Transverse colon (tissue), 4 donors: Measurements from ENCODE around the gene CFAP99. TPM values are rescaled to one million over a fixed set of nuclear protein-coding genes. Genes with fewer than 3 reads are reported as not detected.

Experiments used
- DNase-seq: peaks from one replicate; pipeline ENCODE4 v3.0.0-alpha.2; 2019
- H3K27ac ChIP-seq, 4 donors: fragments of 200-600 bp; sonication (generic); 2 replicates each; pipeline ENCODE4 v1.5.1; 2016 to 2018; ENCODE audit warnings: inconsistent platforms in 4 of 4
- H3K27me3 ChIP-seq: fragments of 200-600 bp; sonication (generic); 2 replicates; pipeline ENCODE4 v1.5.1; 2017; ENCODE audit warnings: inconsistent platforms
- H3K36me3 ChIP-seq, 4 donors: fragments of 200-600 bp; sonication (generic); 2 replicates each; pipeline ENCODE4 v1.5.1; 2017 to 2019; ENCODE audit warnings: inconsistent platforms in 4 of 4
- H3K4me1 ChIP-seq, 4 donors: fragments of 200-600 bp; sonication (generic); 2 replicates each; pipeline ENCODE4 v1.5.1; 2017 to 2020; ENCODE audit warnings: inconsistent platforms in 4 of 4
- H3K4me3 ChIP-seq, 4 donors: fragments of 200-600 bp; sonication (generic); 1 replicate in 1 of 4; 2 replicates in 3 of 4; pipeline versions ENCODE4 v1.5.1 to v1.6.1; 2017 to 2019; ENCODE audit warnings: inconsistent platforms in 4 of 4
- H3K9me3 ChIP-seq, 2 donors: fragments of 200-600 bp; sonication (generic); 2 replicates each; pipeline ENCODE4 v1.5.1; 2017 to 2019; ENCODE audit warnings: inconsistent platforms in 2 of 2
- CTCF ChIP-seq, 5 experiments: fragments of 200-600 bp in 3 of 5; fragments of 450-650 bp in 2 of 5; sonication (generic) in 3 of 5; IDR thresholded peaks; 1 replicate in 2 of 5; 2 replicates in 3 of 5; pipeline ENCODE4 v1.5.1; 2016 to 2017; ENCODE audit warnings: antibody characterized with exemption in 5 of 5, inconsistent platforms in 3 of 5, mild to moderate bottlenecking in 2 of 5, moderate library complexity in 1 of 5
- EP300 ChIP-seq: sonication (generic); formaldehyde crosslinking; IDR thresholded peaks from one replicate; pipeline ENCODE4 v1.6.1; 2017; ENCODE audit warnings: antibody characterized with exemption, low read depth
- POLR2A ChIP-seq: fragments of 450-650 bp; IDR thresholded peaks from one replicate; pipeline ENCODE4 v1.6.1; 2016; ENCODE audit warnings: antibody characterized with exemption, mild to moderate bottlenecking, moderate library complexity
- POLR2AphosphoS5 ChIP-seq, 3 donors: sonication (generic); formaldehyde crosslinking; IDR thresholded peaks; one replicate each; pipeline ENCODE4 v1.6.1; 2016; ENCODE audit warnings: antibody characterized with exemption in 3 of 3
- WGBS, 2 donors: methylation state at CpG; one replicate each; pipeline ENCODE4 v1.1.5; 2018; ENCODE audit warnings: low coverage in 1 of 2; 5-methylcytosine and 5-hydroxymethylcytosine counted together
- in situ Hi-C, 4 donors: fragments of 200-750 bp; cut with MboI; loops; one replicate each; pipeline versions ENCODE4 v1.15.0 to v1.15.1; 2017; ENCODE audit warnings: low sequenced_read_pairs in 3 of 4, low pct_ligation_motif_present in 1 of 4, low pct_unique_long_range_greater_than_20kb in 1 of 4
- intact Hi-C: fragments of 100-400 bp; cut with DNase I; formaldehyde crosslinking; loops from one replicate; pipeline ENCODE4 v1.15.1; 2023; ENCODE audit warnings: low total_unique reads
- total RNA-seq, 4 donors: library from RNA; depleted of rRNA; stranded (reverse); fragments of >200 nt; gene quantifications; one replicate each; pipeline ENCODE4 v1.1.0, GENCODE V29; 2016

Gene CFAP99
- total RNA-seq, 4 donors from 2014 or later: 0.32 to 0.82 (median 0.60) TPM; not detected in 1

GRCh38 chr4:2449051-2449450 lies 30.3 kb downstream of the CFAP99 start:
- Histone ChIP-seq H3K27me3 (no peaks in the 10 kb centered on the region), H3K27ac (no peak overlapping the region), H3K4me3 (no peak overlapping the region), H3K4me1 (no peaks in the 10 kb centered on the region), H3K36me3 (no peaks in the 10 kb centered on the region), H3K9me3 (no peaks in the 10 kb centered on the region)
- intact Hi-C loops: loop anchor here (10.0 kb wide), 1 partner anchor 234 kb away; no protein-coding TSS in a partner anchor
- no peak for DNase-seq
- WGBS, 2 donors: 92% methylated on average over 11 of the region's 11 CpGs; no CpG with 5 or more reads in 1 of the 2 donors
- in situ Hi-C loops: loop anchor here in 2 of 4 donors (10.0 to 25.0 kb wide), 2 partner anchors 224 to 237 kb away; no protein-coding TSS in a partner anchor
- TF ChIP-seq POLR2AphosphoS5 (IDR thresholded peaks at IDR 0.05) (no peak), POLR2A (no peak), EP300 (no peak)

GRCh38 chr4:2449511-2450392 lies 31.0 kb downstream of the CFAP99 start:
- WGBS, 2 donors: 80 to 88% methylated on average over 8 to 27 of the region's 27 CpGs
- no peak for DNase-seq
- intact Hi-C loops (loop anchor here (10.0 kb wide), 1 partner anchor 235 kb away; no protein-coding TSS in a partner anchor), in situ Hi-C loops (loop anchor here in 3 of 4 donors (10.0 to 25.0 kb wide), 3 partner anchors 212 to 237 kb away; partner anchors contain the start of genes HAUS3 (in 1 of the 3) and POLN (in 1 of the 3))
- H3K36me3 ChIP-seq: no peaks in the 10 kb centered on the region
- no peaks in the 10 kb centered on the region for H3K4me1 ChIP-seq
- H3K4me3 ChIP-seq: no peak overlapping the region
- H3K27me3 ChIP-seq: no peaks in the 10 kb centered on the region
- H3K27ac ChIP-seq: no peak overlapping the region
- H3K9me3 ChIP-seq: no peaks in the 10 kb centered on the region
- TF ChIP-seq POLR2A: no peak
- no peak for TF ChIP-seq POLR2AphosphoS5 (IDR thresholded peaks at IDR 0.05)
- TF ChIP-seq CTCF (IDR thresholded peaks at IDR 0.05): no peak
- no peak for TF ChIP-seq EP300

GRCh38 chr4:2450394-2451035 lies 31.8 kb downstream of the CFAP99 start:
- no peak for DNase-seq
- intact Hi-C loops: no loop called here
- no peak overlapping the region for H3K4me3 ChIP-seq
- H3K36me3 ChIP-seq: no peaks in the 10 kb centered on the region
- in situ Hi-C loops: loop anchor here in 1 of 4 donors (25.0 kb wide), 1 partner anchor 213 kb away; the partner anchor contains the start of genes HAUS3 and POLN
- no peaks in the 10 kb centered on the region for H3K9me3 ChIP-seq
- WGBS, 2 donors: 87% methylated on average over 16 of the region's 16 CpGs; no CpG with 5 or more reads in 1 of the 2 donors
- TF ChIP-seq POLR2A: no peak
- no peak for TF ChIP-seq POLR2AphosphoS5 (IDR thresholded peaks at IDR 0.05)
- TF ChIP-seq EP300: no peak
- TF ChIP-seq CTCF (IDR thresholded peaks at IDR 0.05): no peak
- no peaks in the 10 kb centered on the region for H3K27me3 ChIP-seq
- H3K27ac ChIP-seq: no peak overlapping the region
- no peaks in the 10 kb centered on the region for H3K4me1 ChIP-seq

GRCh38 chr4:2451036-2451520 lies 32.3 kb downstream of the CFAP99 start:
- intact Hi-C loops: no loop called here
- in situ Hi-C loops: loop anchor here in 1 of 4 donors (25.0 kb wide), 1 partner anchor 214 kb away; the partner anchor contains the start of genes HAUS3 and POLN
- Histone ChIP-seq H3K4me1 (no peaks in the 10 kb centered on the region), H3K27me3 (no peaks in the 10 kb centered on the region), H3K36me3 (no peaks in the 10 kb centered on the region), H3K9me3 (no peaks in the 10 kb centered on the region), H3K27ac (no peak overlapping the region), H3K4me3 (no peak overlapping the region)
- no peak for DNase-seq
- no peak for TF ChIP-seq CTCF (IDR thresholded peaks at IDR 0.05)
- TF ChIP-seq EP300: no peak
- TF ChIP-seq POLR2A: no peak
- no peak for TF ChIP-seq POLR2AphosphoS5 (IDR thresholded peaks at IDR 0.05)
- 75% methylated on average over 10 of the region's 10 CpGs; no CpG with 5 or more reads in 1 of the 2 donors for WGBS, 2 donors
